GM19239 (cell line): ENCODE results near the gene SFTPB.
"Not testable (repeated sequence)": the region's sequence is repeated elsewhere in the genome, so short reads cannot be mapped to it uniquely, and the experiment has no call there.

Experiments used
- DNase-seq: peaks from one replicate; pipeline ENCODE4 v3.0.0; 2011; ENCODE audit warnings: low spot score; ENCODE audit not compliant: insufficient read length
- FAIRE-seq: peaks from 2 replicates; lab custom pipeline; 2011; peaks lifted over from hg19 to GRCh38; lab: Jason Lieb, UNC

The SFTPB gene

DNA sequence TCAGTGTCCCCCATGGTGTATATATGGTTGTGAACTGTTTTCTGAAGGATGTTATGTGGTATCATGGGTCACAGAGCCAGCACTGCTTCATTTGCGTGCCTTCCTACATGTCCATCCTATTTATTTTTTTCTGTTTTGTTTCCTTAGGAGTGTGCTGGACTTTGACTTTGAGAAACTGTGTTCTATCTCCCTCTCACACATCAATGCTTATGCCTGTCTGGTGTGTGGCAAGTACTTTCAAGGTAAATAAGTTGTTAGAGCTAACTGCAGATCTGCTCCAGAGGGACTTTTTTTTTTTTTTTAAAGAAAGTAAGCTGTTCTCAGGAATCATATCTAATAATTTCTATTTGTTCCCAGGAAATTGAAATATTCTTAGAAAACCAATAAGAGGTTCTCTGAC lies 46.7 kb downstream of the SFTPB start:
- FAIRE-seq = no peak
- DNase-seq = no peak

DNA sequence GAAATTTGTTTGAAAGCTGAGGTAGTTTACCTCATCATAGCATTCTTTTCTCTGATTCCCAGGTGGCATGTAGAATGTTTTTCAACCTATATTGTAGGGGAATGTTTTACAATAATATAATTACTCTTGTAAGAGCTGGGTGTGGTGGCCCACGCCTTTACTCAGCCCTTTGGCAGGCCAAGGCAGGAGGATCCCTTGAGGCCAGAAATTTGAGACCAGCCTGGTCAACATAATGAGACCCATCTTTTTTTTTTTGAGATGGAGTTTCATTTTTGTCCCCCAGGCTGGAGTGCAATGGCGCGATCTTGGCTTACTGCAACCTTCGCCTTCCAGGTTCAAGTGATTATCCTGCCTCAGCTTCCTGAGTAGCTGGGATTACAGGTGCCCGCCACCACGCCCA lies 48.4 kb downstream of the SFTPB start:
- FAIRE-seq (no peak), DNase-seq (no peak)

DNA sequence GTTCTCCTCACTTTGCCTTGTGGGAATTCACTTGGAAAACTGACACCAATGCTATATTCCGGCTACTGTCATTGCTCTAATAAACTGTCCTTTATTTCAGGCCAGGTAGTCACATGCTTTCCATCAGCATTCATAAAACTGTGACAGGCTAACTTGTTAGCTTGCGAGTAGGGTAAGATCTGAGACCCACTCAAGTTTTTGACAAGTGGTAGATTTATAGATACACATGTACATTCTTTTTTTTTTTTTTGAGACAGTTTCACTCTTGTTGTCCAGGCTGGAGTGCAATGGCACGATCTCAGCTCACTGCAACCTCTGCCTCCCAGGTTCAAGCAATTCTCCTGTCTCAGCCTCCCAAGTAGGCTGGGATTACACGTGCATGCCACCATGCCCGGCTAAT lies 50.3 kb downstream of the SFTPB start:
- DNase-seq, FAIRE-seq: not testable (repeated sequence)

DNA sequence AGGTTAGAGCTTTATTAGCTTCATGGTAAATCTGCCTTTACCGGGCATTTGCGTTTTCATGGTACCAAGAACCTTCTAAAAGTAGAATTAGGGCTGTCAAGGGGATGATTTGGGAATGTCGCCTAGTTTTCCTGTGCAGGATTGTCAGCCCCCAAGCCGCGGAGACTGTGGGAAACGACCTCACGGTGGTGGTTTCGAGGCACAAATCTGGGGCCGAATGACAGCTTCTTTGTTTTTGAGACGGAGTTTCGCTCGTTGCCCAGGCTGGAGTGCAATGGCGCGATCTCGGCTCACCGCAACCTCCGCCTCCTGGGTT lies 52.6 kb downstream of the SFTPB start:
- DNase-seq (no peak), FAIRE-seq (no peak)

DNA sequence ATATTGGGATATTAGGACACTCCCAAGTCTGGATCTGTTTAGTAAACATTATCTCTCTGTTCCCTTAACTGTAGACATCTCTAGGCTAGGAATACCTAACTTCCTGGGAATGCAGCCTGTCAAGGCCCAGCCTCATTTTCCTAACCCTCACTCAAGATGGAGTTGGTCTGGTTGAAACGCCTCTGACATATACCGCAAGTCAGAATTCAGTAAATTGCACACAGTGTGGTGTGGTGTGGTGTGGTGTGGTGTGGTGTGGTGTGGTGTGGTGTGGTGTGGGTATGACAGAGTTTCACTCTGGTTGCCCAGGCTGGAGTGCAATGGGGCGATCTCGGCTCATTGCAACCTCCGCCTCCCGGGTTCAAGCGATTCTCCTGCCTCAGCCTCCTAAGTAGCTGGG lies 53.2 kb downstream of the SFTPB start:
- DNase-seq, FAIRE-seq: not testable (repeated sequence)

DNA sequence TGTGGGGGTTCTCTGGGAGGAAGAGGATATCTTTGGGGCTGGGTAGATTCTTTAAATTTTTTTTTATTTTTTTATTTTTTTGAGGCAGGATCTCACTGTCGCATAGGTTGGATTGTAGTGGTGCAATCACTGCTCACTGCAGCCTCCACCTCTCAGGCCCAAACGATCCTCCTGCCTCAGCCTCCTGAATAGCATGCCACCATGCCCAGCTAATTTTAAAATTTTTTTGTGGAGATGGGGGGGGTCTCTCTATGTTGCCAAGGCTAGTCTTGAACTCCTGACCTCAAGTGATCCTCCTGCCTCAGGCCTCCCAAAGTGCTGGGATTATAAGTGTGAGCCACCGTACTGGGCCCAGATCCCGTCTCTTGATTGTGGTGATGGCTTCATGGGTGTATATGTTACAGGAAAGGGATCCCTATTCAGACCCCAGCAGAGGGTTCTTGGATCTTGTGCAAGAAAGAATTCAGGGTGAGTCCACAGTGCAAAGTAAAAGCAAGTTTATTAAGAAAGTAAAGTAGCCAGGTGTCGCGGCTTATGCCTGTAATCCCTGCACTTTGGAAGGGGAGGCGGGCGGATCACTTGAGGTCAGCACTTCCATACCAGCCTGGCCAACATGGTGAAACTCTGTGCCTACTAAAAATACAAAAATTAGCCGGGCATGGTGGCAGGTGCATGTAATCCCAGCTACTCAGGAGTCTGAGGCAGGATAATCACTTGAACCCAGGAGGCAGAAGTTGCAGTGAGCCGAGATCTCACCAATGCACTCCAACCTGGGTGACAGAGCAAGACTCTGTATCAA lies 54.1 kb downstream of the SFTPB start:
- FAIRE-seq (no peak), DNase-seq (no peak)

DNA sequence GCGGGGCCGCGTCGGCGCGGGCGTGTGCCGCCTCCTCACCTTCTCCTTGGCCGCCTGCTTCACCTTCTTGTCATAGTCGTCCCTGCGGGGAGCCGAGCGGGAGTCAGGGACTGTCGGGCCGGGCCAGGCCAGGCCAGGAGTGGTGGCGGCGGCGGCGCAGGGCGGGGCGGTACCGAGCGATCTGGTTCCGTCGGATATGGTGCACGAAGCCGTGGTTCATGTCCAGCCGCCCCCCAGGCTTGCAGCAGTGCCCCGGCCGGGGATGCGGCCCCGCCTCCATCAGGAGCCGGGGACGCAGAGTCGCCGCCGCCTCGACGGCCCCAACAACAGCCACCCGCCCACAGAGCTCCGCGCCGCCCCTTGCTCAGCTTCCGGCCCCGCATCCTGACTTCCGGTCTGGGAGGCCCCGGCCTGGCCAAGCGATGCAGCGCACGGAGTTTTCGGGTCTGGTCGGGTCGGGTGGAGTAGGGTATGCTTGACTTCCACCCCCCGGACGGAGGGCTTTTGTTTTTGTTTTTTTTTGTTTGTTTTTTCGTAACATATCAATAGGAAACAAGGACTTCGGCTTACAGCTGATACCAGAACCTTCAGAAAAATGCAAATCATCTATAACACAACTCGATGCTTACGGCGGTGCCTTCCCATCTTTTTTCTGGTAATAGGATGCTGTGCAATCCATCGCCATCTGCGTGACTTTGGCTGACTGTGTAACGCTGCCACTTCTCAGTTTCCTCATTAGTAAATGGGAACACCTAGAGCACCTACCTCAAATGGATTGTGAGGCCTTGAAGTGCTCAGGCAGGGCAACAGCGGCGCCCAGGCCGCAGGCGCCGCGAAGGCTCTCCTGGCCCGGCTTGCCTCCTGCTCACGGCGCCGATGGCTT lies 56.1 kb downstream of the SFTPB start, which contains the start of gene C2orf68:
Gene C2orf68, minus strand, starts transcription at position 362 of the 883 bp plus-strand sequence. Its CDS starts 82 bp downstream, at position 280.
- FAIRE-seq = peak; percentile 61

DNA sequence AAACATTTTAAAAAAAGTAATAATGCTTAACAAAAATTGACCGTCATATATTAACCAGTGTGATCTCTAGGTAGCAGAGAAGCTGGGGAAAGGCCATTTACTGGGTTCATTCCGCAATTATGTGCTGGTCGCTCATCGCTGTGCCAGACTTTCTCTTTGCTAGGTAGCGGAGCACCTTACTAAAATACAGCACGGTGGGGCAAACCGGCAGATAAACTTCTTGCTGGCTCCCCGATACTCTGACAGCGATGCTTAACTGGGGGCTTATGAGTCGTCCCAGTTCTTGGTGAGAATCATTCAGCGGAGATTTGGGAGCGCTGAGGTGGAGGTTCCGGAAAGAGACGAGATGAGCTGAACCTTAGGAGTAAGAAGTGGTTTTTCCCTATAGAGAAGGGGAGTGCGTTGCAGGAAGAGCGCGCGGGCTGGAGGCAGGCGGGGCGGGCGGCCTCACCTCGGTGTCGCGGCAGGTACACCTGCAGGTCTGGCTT lies 56.7 kb downstream of the SFTPB start:
- DNase-seq = no peak
- no peak for FAIRE-seq

More for the DNA sequence above, 56.1 kb downstream of the SFTPB start, which contains the start of gene C2orf68:
- peak; percentile 91 for DNase-seq
